Astrocyte of the cerebellum (primary cell): ENCODE data around the gene PALM.

ENCODE experiments used
- DNase-seq: peaks from one replicate; pipeline ENCODE4 v3.0.0-alpha.2; 2011; ENCODE audit warnings: low read depth
- H3K4me3 ChIP-seq: 2 replicates; pipeline ENCODE4 v1.5.1; 2011; ENCODE audit warnings: mild to moderate bottlenecking, low read depth, low read length, moderate library complexity
- in situ Hi-C: cut with HindIII; loops from 2 replicates; pipeline ENCODE4 v1.10.0; 2017; ENCODE audit warnings: low sequenced_read_pairs
- TF ChIP-seq, protein P1 (sequence below): IDR thresholded peaks from 2 replicates; pipeline ENCODE4 v1.5.1; 2012; ENCODE audit warnings: low read length, low read depth, moderate library complexity, mild to moderate bottlenecking; ENCODE audit errors: missing control alignments

The PALM gene

GRCh38 chr19:793806-794205 is 85.1 kb downstream of the PALM start:
- no peak overlapping the region for H3K4me3 ChIP-seq
- TF ChIP-seq, protein P1, sequence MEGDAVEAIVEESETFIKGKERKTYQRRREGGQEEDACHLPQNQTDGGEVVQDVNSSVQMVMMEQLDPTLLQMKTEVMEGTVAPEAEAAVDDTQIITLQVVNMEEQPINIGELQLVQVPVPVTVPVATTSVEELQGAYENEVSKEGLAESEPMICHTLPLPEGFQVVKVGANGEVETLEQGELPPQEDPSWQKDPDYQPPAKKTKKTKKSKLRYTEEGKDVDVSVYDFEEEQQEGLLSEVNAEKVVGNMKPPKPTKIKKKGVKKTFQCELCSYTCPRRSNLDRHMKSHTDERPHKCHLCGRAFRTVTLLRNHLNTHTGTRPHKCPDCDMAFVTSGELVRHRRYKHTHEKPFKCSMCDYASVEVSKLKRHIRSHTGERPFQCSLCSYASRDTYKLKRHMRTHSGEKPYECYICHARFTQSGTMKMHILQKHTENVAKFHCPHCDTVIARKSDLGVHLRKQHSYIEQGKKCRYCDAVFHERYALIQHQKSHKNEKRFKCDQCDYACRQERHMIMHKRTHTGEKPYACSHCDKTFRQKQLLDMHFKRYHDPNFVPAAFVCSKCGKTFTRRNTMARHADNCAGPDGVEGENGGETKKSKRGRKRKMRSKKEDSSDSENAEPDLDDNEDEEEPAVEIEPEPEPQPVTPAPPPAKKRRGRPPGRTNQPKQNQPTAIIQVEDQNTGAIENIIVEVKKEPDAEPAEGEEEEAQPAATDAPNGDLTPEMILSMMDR = no peak
- no peak for DNase-seq
- in situ Hi-C loops = no loop called here

- no peak for DNase-seq
- in situ Hi-C loops = no loop called here
- TF ChIP-seq, protein P1 = no peak
- H3K4me3 ChIP-seq = no peak overlapping the region
Observed at GRCh38 chr19:795073-795611, 86.4 kb downstream of the PALM start.

- H3K4me3 ChIP-seq = peak overlapping the region; percentile 51
- in situ Hi-C loops = no loop called here
- TF ChIP-seq, protein P1 = no peak
- no peak for DNase-seq
Observed at GRCh38 chr19:795691-796581, 87.2 kb downstream of the PALM start.

- DNase-seq = peak; percentile 100
- TF ChIP-seq, protein P1 = no peak
- in situ Hi-C loops = no loop called here
- peak within 1 kb of the TSS; percentile 73 for H3K4me3 ChIP-seq
Observed at GRCh38 chr19:796692-797527, 88.2 kb downstream of the PALM start, which contains the start of gene PTBP1. TSS of gene PTBP1 (plus strand) at chr19:797452. CDS start at chr19:797498, 46 bp downstream.
